Caco-2 (cell line): ENCODE measurements around the gene TBC1D10B. TPM values are rescaled to one million over a fixed set of nuclear protein-coding genes. Genes with fewer than 3 reads are reported as not detected.

ENCODE experiments used
- BruUV-seq: library from RNA; stranded (reverse); fragments of 400-500 nt; replicated peaks from 2 replicates; lab custom pipeline; 2021; lab: Mats Ljungman, UMichigan
- CTCF ChIA-PET: fragments of 300-600 bp; sonication (Branson Sonifier 250); formaldehyde crosslinking; loops from one replicate; lab custom pipeline; 2022; ENCODE audit warnings: antibody characterized with exemption; lab: Charles Lee
- POLR2A ChIA-PET: fragments of 300-600 bp; sonication (Branson Sonifier 250); formaldehyde crosslinking; loops from one replicate; lab custom pipeline; 2022; ENCODE audit warnings: antibody characterized with exemption; lab: Charles Lee
- DNase-seq, 2 experiments: peaks; one replicate each; pipeline versions ENCODE4 v3.0.0 to v3.0.0-alpha.2; 2020 to 2022
- H3K27me3 ChIP-seq: replicated peaks from 2 replicates; pipeline ENCODE4 v1.6.0; 2011; ENCODE audit warnings: low read length; ENCODE audit not compliant: control insufficient read depth, insufficient read depth
- H3K36me3 ChIP-seq: 2 replicates; pipeline ENCODE4 v1.5.1; 2011; ENCODE audit warnings: low read length; ENCODE audit not compliant: control insufficient read depth, insufficient read depth
- H3K4me1 ChIP-seq: fragments of 250-450 bp; sonication (Bioruptor Pico); 2 replicates; pipeline ENCODE4 v1.5.1; 2020; ENCODE audit warnings: mild to moderate bottlenecking
- H3K4me3 ChIP-seq: 2 replicates; pipeline ENCODE4 v1.5.1; 2011; ENCODE audit warnings: low read depth, mild to moderate bottlenecking, control low read depth, low read length
- H3K9me3 ChIP-seq: fragments of 250-450 bp; sonication (Bioruptor Pico); 2 replicates; pipeline ENCODE4 v1.5.1; 2020; ENCODE audit warnings: mild to moderate bottlenecking, moderate library complexity
- H3K27ac Mint-ChIP-seq: one replicate; pipeline ENCODE4 v1.8.0; 2022; ENCODE audit warnings: mixed read lengths; ENCODE audit not compliant: unreplicated experiment
- H3K27me3 Mint-ChIP-seq: one replicate; pipeline ENCODE4 v1.8.0; 2022; ENCODE audit warnings: mixed read lengths; ENCODE audit not compliant: insufficient read depth, unreplicated experiment
- H3K36me3 Mint-ChIP-seq: one replicate; pipeline ENCODE4 v1.8.0; 2022; ENCODE audit warnings: mild to moderate bottlenecking, mixed read lengths; ENCODE audit not compliant: insufficient read depth, unreplicated experiment
- H3K4me1 Mint-ChIP-seq: one replicate; pipeline ENCODE4 v1.8.0; 2022; ENCODE audit warnings: low read depth, mixed read lengths; ENCODE audit not compliant: unreplicated experiment
- H3K4me3 Mint-ChIP-seq: one replicate; pipeline ENCODE4 v1.8.0; 2022; ENCODE audit warnings: mild to moderate bottlenecking, moderate library complexity, mixed read lengths; ENCODE audit not compliant: unreplicated experiment
- H3K9me3 Mint-ChIP-seq: one replicate; pipeline ENCODE4 v1.8.0; 2022; ENCODE audit warnings: mixed read lengths; ENCODE audit not compliant: unreplicated experiment
- intact Hi-C: fragments of 100-400 bp; cut with micrococcal nuclease; formaldehyde crosslinking; loops from one replicate; pipeline ENCODE4 v1.10.0; 2022; ENCODE audit not compliant: unreplicated experiment
- total RNA-seq: library from RNA; stranded (reverse); gene quantifications from 2 replicates; pipeline ENCODE4 v1.2.3, GENCODE V29; 2022
- TF ChIP-seq, protein P1 (sequence below), 2 experiments: fragments of 200-600 bp in 1 of 2; IDR thresholded peaks; 1 replicate in 1 of 2; 2 replicates in 1 of 2; pipeline versions ENCODE4 v1.5.1 to v1.8.0; 2011 to 2022; ENCODE audit warnings: antibody characterized with exemption in 1 of 2, control low read depth in 1 of 2, inconsistent platforms in 1 of 2, low read depth in 1 of 2, low read length in 1 of 2, mild to moderate bottlenecking in 1 of 2, moderate library complexity in 1 of 2; ENCODE audit not compliant: insufficient read depth in 1 of 2, severe bottlenecking in 1 of 2, unreplicated experiment in 1 of 2

The TBC1D10B gene
- total RNA-seq, 1 experiment from 2014 or later: 36.9 TPM

DNA sequence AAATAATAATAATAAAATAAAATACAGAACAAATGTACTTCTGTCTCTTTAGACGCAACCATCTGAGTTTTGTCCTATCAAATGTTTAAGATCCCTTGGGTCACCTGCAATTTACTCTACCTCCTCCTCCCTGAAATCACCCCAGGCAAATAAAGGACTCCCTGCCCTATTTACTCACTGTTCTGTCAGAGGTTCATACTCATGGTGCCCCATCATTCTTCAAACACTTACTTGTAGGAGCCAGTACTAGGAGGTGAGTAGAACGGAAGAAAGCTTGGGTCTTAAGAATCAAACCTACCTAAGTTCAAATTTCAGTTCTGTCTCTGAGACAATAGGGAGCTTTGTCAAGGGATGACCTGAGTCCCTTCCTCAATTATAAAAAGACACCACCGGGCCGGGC lies 3.8 kb downstream of the TBC1D10B start:
- TF ChIP-seq, protein P1, sequence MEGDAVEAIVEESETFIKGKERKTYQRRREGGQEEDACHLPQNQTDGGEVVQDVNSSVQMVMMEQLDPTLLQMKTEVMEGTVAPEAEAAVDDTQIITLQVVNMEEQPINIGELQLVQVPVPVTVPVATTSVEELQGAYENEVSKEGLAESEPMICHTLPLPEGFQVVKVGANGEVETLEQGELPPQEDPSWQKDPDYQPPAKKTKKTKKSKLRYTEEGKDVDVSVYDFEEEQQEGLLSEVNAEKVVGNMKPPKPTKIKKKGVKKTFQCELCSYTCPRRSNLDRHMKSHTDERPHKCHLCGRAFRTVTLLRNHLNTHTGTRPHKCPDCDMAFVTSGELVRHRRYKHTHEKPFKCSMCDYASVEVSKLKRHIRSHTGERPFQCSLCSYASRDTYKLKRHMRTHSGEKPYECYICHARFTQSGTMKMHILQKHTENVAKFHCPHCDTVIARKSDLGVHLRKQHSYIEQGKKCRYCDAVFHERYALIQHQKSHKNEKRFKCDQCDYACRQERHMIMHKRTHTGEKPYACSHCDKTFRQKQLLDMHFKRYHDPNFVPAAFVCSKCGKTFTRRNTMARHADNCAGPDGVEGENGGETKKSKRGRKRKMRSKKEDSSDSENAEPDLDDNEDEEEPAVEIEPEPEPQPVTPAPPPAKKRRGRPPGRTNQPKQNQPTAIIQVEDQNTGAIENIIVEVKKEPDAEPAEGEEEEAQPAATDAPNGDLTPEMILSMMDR (IDR thresholded peaks at IDR 0.05; ENCODE audit: insufficient read depth in 1 of 2, low read depth in 1 of 2, low read length in 1 of 2, severe bottlenecking in 1 of 2, unreplicated experiment in 1 of 2): no peak
- no peak for DNase-seq
- H3K4me1 Mint-ChIP-seq: peaks cover 27% of the 10 kb centered on the region
- Histone ChIP-seq H3K36me3 (no peaks in the 10 kb centered on the region), H3K27me3 (no peaks in the 10 kb centered on the region), H3K4me3 (no peak overlapping the region), H3K4me1 (peaks cover 15% of the 10 kb centered on the region), H3K9me3 (no peaks in the 10 kb centered on the region)
- H3K36me3 Mint-ChIP-seq: peaks cover 56% of the 10 kb centered on the region
- H3K27me3 Mint-ChIP-seq: no peaks in the 10 kb centered on the region
- BruUV-seq: no TSS peak
- POLR2A ChIA-PET: no interaction called here
- H3K27ac Mint-ChIP-seq: no peak overlapping the region
- H3K9me3 Mint-ChIP-seq: no peaks in the 10 kb centered on the region
- no peak overlapping the region for H3K4me3 Mint-ChIP-seq
- intact Hi-C loops: no loop called here
- CTCF ChIA-PET: no interaction called here

DNA sequence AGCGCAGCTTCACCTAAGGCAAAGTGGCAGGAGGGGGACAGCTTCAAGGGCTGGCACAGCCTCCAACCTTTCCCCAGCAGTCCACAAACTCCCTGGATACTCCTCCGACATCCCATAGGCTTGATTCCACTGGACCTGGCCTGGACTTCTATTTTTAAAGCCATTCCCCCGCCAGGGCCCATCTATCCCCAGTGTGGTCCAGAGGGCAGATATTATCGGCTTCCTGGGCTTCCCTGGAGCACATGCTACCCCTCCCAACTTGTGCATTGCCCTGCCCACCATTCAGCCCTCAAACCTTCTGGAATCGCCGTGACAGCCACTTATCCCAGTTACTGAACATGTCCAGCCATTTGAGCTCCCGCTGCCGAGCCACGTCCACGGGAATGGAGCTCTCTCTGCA lies 5.1 kb downstream of the TBC1D10B start:
- Histone ChIP-seq H3K27me3 (no peaks in the 10 kb centered on the region), H3K9me3 (no peaks in the 10 kb centered on the region), H3K4me3 (no peak overlapping the region), H3K4me1 (peaks cover 12% of the 10 kb centered on the region), H3K36me3 (no peaks in the 10 kb centered on the region)
- no peaks in the 10 kb centered on the region for H3K9me3 Mint-ChIP-seq
- intact Hi-C loops: no loop called here
- TF ChIP-seq, protein P1 (IDR thresholded peaks at IDR 0.05; ENCODE audit: insufficient read depth in 1 of 2, low read depth in 1 of 2, low read length in 1 of 2, severe bottlenecking in 1 of 2, unreplicated experiment in 1 of 2): no peak
- BruUV-seq: no TSS peak
- H3K4me3 Mint-ChIP-seq: no peak overlapping the region
- peaks cover 57% of the 10 kb centered on the region for H3K36me3 Mint-ChIP-seq
- H3K27ac Mint-ChIP-seq: no peak overlapping the region
- ChIA-PET CTCF (interaction anchor here (0.6 kb wide), 2 partner anchors 241 to 434 kb away, joined by 3 to 4 read pairs; no protein-coding TSS in a partner anchor), POLR2A (no interaction called here)
- H3K4me1 Mint-ChIP-seq: peaks cover 34% of the 10 kb centered on the region
- no peak for DNase-seq
- no peaks in the 10 kb centered on the region for H3K27me3 Mint-ChIP-seq

DNA sequence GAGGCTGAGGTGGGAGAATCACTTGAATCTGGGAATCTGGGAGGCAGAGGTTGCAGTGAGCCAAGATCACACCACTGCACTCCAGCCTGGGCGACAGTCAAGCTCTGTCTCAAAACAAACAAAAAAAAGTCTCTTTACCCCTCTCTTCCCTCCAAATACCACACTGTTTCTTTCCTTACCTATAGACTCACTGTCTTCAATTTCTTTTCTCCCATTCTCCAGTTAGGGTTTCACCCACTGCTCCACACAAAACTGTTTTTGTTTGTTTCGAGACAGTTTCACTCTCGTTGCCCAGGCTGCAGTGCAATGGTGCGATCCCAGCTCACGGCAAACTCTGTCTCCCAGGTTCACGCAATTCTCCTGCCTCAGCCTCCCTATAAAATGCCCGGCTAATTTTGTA lies 9.1 kb downstream of the TBC1D10B start:
- Mint-ChIP-seq H3K4me3 (no peak overlapping the region), H3K4me1 (peaks cover 31% of the 10 kb centered on the region), H3K36me3 (peaks cover 58% of the 10 kb centered on the region), H3K9me3 (no peaks in the 10 kb centered on the region), H3K27ac (peak overlapping the region; percentile 41), H3K27me3 (no peaks in the 10 kb centered on the region)
- DNase-seq: no peak
- Histone ChIP-seq H3K9me3 (no peaks in the 10 kb centered on the region), H3K27me3 (no peaks in the 10 kb centered on the region), H3K4me1 (peaks cover 4% of the 10 kb centered on the region; the same call in 1 of the 2 replicates), H3K4me3 (no peak overlapping the region), H3K36me3 (peaks cover 1% of the 10 kb centered on the region)
- BruUV-seq: no TSS peak
- intact Hi-C loops: no loop called here
- TF ChIP-seq, protein P1 (IDR thresholded peaks at IDR 0.05; ENCODE audit: insufficient read depth in 1 of 2, low read depth in 1 of 2, low read length in 1 of 2, severe bottlenecking in 1 of 2, unreplicated experiment in 1 of 2): no peak
- POLR2A ChIA-PET: no interaction called here
- CTCF ChIA-PET: no interaction called here
